ACC112 (cell line): ENCODE measurements around the gene TTC16.

ENCODE experiments used
- H2AFZ ChIP-seq: fragments of 200-600 bp; sonication (generic); one replicate; pipeline ENCODE4 v1.6.0; 2017; ENCODE audit warnings: antibody characterized with exemption, low read length; ENCODE audit not compliant: unreplicated experiment
- H3K27ac ChIP-seq: fragments of 200-600 bp; sonication (generic); 2 replicates; pipeline ENCODE4 v1.5.1; 2014; ENCODE audit warnings: low read depth, mild to moderate bottlenecking, antibody characterized with exemption, low read length, moderate library complexity
- H3K27me3 ChIP-seq: fragments of 200-600 bp; sonication (generic); 2 replicates; pipeline ENCODE4 v1.6.1; 2014; ENCODE audit warnings: mild to moderate bottlenecking, antibody characterized with exemption, low read length, moderate library complexity, mixed read lengths; ENCODE audit not compliant: insufficient read depth
- H3K36me3 ChIP-seq: fragments of 200-600 bp; sonication (generic); 2 replicates; pipeline ENCODE4 v1.6.1; 2016; ENCODE audit warnings: mild to moderate bottlenecking, antibody characterized with exemption, low read length, moderate library complexity, mixed read lengths; ENCODE audit not compliant: insufficient read depth
- H3K4me1 ChIP-seq: fragments of 200-600 bp; sonication (generic); one replicate; pipeline ENCODE4 v1.6.1; 2016; ENCODE audit warnings: low read length, mixed read lengths; ENCODE audit not compliant: insufficient read depth, unreplicated experiment, control insufficient read depth
- H3K4me3 ChIP-seq: fragments of 200-600 bp; sonication (generic); 2 replicates; pipeline ENCODE4 v1.5.1; 2014; ENCODE audit warnings: mild to moderate bottlenecking, low read depth, low read length
- H3K79me2 ChIP-seq: fragments of 200-600 bp; sonication (generic); one replicate; pipeline ENCODE4 v1.6.0; 2016; ENCODE audit warnings: low read length; ENCODE audit not compliant: control insufficient read depth, unreplicated experiment, insufficient read depth

TTC16 gene

DNA sequence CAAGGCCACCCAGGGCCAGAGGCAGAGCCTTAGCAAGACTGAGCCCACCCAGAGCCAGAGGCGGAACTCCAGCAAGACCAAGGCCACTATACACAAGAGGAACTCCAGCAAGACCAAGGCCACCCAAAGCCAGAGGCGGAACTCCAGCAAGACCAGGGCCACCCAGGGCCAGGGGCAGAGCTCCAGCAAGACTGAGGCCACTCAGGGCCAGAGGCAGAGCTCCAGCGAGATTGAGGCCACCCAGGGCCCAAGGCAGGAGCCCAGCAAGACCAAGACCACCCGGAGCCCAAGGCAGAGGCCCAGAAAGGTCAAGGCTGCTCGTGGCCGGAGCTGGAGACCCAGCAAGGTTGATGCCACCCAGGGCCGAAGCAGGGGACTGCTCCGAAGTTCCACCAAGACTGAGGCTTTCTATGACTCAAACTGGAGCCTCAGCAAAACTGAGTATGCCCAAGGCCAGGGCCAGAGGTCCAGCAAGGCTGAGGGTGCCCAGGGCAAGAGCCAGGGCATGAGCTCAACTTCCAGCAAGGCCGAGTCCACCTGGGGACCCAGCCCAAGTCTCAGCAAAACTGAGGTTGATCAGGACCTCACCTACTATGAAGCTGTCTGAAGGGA is 15.0 kb downstream of the TTC16 start:
- H3K36me3 ChIP-seq = no peaks in the 10 kb centered on the region
- no peak overlapping the region for H3K4me3 ChIP-seq
- no peak overlapping the region for H2AFZ ChIP-seq
- H3K27ac ChIP-seq = no peak overlapping the region
- peaks cover 9% of the 10 kb centered on the region for H3K4me1 ChIP-seq
- H3K27me3 ChIP-seq = no peaks in the 10 kb centered on the region
- no peaks in the 10 kb centered on the region for H3K79me2 ChIP-seq

DNA sequence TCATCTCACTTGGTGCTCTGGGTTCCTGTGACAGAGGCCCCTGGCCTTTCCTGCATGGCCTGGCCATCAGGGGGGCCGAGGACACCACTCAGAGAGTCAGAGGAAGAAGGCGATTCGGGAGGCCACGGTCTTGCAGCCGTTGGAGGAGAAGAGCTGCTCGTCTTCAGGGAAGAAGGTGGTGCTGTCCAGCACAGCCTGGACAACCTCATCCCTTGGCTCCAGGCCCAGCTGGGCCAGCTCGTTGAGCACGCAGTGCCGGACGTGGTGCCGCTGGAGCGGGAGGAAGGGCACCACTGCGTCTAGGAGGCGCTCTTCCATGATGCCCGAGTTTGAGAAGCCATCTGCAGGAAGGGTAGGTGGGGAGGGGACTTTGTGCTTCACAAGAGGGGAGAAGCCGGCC is 16.1 kb downstream of the TTC16 start:
- H3K4me1 ChIP-seq = peaks cover 9% of the 10 kb centered on the region
- H2AFZ ChIP-seq = no peak overlapping the region
- no peaks in the 10 kb centered on the region for H3K27me3 ChIP-seq
- H3K36me3 ChIP-seq = no peaks in the 10 kb centered on the region
- no peak overlapping the region for H3K27ac ChIP-seq
- H3K79me2 ChIP-seq = no peaks in the 10 kb centered on the region
- H3K4me3 ChIP-seq = no peak overlapping the region

- Histone ChIP-seq H3K27me3 (no peaks in the 10 kb centered on the region), H3K27ac (no peak overlapping the region), H3K79me2 (no peaks in the 10 kb centered on the region), H2AFZ (no peak overlapping the region), H3K36me3 (no peaks in the 10 kb centered on the region), H3K4me3 (no peak overlapping the region), H3K4me1 (peaks cover 9% of the 10 kb centered on the region)
These were observed 16.6 kb downstream of the TTC16 start for GRCh38 chr9:127732444-127732843.

- no peaks in the 10 kb centered on the region for H3K79me2 ChIP-seq
- H3K36me3 ChIP-seq = no peaks in the 10 kb centered on the region
- peaks cover 9% of the 10 kb centered on the region for H3K4me1 ChIP-seq
- H3K4me3 ChIP-seq = no peak overlapping the region
- no peaks in the 10 kb centered on the region for H3K27me3 ChIP-seq
- H3K27ac ChIP-seq = no peak overlapping the region
- H2AFZ ChIP-seq = no peak overlapping the region
These were observed 17.7 kb downstream of the TTC16 start for GRCh38 chr9:127733614-127734013.

DNA sequence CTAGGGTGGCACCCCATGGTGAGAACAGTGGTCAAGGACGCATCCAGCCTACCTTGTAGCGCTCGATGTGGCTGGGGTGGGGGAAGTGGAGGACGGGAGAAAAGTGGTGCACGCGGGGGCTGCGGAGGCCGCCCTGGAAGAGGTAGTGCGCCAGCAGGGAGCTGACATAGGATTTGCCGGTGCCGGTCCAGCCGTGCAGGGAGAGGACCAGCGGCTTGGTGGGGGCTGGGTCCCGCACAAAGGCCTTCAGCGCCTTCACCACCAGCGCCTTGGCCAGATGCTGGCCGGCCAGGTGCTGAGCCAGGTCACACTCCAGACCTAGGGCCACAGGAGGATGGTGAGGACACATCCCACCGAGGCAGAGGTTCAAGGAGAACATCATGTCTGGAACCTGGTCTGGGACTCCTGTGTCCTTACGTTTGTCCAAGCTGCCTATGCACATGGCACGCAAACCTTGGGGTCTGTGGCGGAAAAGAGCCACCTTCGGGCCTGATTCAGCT is 18.4 kb downstream of the TTC16 start:
- no peaks in the 10 kb centered on the region for H3K36me3 ChIP-seq
- H3K4me1 ChIP-seq = peaks cover 9% of the 10 kb centered on the region
- peak overlapping the region; percentile 76 for H3K4me3 ChIP-seq
- H3K27ac ChIP-seq = no peak overlapping the region
- no peak overlapping the region for H2AFZ ChIP-seq
- H3K79me2 ChIP-seq = no peaks in the 10 kb centered on the region
- H3K27me3 ChIP-seq = no peaks in the 10 kb centered on the region

DNA sequence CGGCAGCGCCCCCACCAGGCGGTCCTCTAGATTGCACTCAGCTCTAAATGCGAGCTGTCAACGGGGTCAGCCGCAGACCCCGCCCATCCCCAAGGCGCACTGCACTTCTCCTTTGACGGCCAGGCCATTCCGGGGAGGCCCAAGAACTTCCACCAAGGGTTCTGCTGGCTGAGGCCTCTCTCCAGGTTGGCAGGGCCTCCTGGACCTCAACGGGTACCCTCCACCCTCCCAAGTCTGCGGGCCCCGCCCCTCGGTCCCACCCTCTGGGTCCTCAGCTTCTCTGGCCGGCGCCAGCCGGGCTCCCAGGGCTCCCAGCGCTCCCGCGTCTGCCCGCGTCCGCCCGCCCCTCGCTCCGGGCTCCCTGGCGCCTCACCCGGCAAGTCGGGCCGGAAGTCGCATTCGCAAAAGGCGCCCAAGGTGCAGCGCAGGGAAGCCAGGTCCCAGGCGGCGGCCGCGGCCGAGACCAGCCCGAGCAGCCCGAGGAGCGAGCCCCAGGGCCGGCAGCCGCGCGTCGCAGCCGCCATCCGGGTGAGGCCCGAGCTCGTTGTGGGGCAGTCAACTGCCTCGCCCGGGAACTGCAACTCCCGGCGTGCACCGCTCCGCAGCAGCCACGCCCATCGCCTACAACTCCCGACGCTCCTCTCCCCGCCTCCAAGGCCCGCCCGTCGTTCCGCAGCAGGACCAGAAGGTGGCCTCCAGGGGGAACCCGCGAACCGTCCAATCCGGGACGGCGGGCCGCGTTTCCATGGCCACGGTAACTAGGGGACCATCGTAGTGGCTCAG is 19.1 kb downstream of the TTC16 start, which contains the start of gene TOR2A:
TOR2A (minus strand) TSS at position 548 of the 783 bp plus-strand sequence; CDS start at position 524, 24 bp downstream.
- no peaks in the 10 kb centered on the region for H3K79me2 ChIP-seq
- H3K4me1 ChIP-seq = peaks cover 12% of the 10 kb centered on the region
- peak within 1 kb of the TSS; percentile 56; the same call in 1 of the 2 replicates for H3K27ac ChIP-seq
- no peaks in the 10 kb centered on the region for H3K27me3 ChIP-seq
- no peaks in the 10 kb centered on the region for H3K36me3 ChIP-seq
- H2AFZ ChIP-seq = peak within 1 kb of the TSS; percentile 61
- peak within 1 kb of the TSS; percentile 76 for H3K4me3 ChIP-seq

- H3K4me1 ChIP-seq = peaks cover 17% of the 10 kb centered on the region
- H3K27me3 ChIP-seq = no peaks in the 10 kb centered on the region
- peak overlapping the region; percentile 52 for H2AFZ ChIP-seq
- H3K36me3 ChIP-seq = no peaks in the 10 kb centered on the region
- H3K27ac ChIP-seq = peak overlapping the region; percentile 22; the same call in 1 of the 2 replicates
- H3K79me2 ChIP-seq = no peaks in the 10 kb centered on the region
- no peak overlapping the region; the same call in 1 of the 2 replicates for H3K4me3 ChIP-seq
These were observed 19.8 kb downstream of the TTC16 start for GRCh38 chr9:127735530-127736185.

GRCh38 chr9:127738666-127739065 is 22.8 kb downstream of the TTC16 start:
- Histone ChIP-seq H3K79me2 (no peaks in the 10 kb centered on the region), H3K36me3 (no peaks in the 10 kb centered on the region), H3K27ac (no peak overlapping the region), H3K4me1 (peaks cover 23% of the 10 kb centered on the region), H3K4me3 (no peak overlapping the region), H3K27me3 (no peaks in the 10 kb centered on the region), H2AFZ (no peak overlapping the region)

- H3K27me3 ChIP-seq = no peaks in the 10 kb centered on the region
- no peaks in the 10 kb centered on the region for H3K36me3 ChIP-seq
- H3K4me1 ChIP-seq = peaks cover 19% of the 10 kb centered on the region
- H3K27ac ChIP-seq = peak overlapping the region; percentile 80; the same call in 1 of the 2 replicates
- H2AFZ ChIP-seq = no peak overlapping the region
- 0 out of 2 replicates have a peak overlapping the region, but pooled peaks have one; percentile 43 for H3K4me3 ChIP-seq
- H3K79me2 ChIP-seq = no peaks in the 10 kb centered on the region
These were observed 23.9 kb downstream of the TTC16 start for GRCh38 chr9:127739614-127740330.

DNA sequence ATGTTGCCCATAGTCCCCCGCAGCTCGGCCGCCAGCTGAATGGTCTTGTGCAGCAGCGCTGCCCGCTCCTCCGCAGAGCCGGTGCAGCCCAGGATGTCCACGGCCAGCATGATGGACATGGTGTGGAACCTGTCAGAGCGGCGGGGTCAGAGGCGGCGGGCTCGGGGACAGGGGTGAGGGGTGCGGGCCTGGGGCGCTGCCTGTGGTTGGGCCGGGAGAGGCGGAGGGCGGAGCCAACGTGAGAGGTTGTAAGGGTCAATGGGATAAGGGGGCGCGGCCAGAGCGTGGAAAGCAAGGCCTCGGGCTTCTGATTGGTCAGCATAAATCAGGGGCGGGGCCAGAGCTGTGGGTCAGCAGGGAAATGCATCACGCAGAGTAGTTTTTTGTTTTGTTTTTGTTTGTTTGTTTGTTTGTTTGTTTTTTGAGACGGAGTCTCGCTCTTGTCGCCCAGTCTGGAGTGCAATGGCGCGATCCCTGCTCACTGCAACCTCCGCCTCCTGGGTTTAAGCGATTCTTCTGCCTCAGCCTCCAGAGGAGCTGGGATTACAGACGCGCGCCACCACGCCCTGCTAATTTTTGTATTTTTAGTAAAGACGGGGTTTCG is 26.1 kb downstream of the TTC16 start:
- no peak overlapping the region for H2AFZ ChIP-seq
- no peak overlapping the region for H3K27ac ChIP-seq
- H3K36me3 ChIP-seq = no peaks in the 10 kb centered on the region
- peaks cover 15% of the 10 kb centered on the region for H3K4me1 ChIP-seq
- no peaks in the 10 kb centered on the region for H3K79me2 ChIP-seq
- no peak overlapping the region for H3K4me3 ChIP-seq
- H3K27me3 ChIP-seq = no peaks in the 10 kb centered on the region
